Spleen (tissue), 7 donors: ENCODE results near the gene TXNDC11.

ENCODE experiments used
- POLR2A ChIP-seq, 3 donors: fragments of 450-650 bp; IDR thresholded peaks; one replicate each; pipeline ENCODE4 v1.5.1; 2017; ENCODE audit warnings: antibody characterized with exemption in 3 of 3, mild to moderate bottlenecking in 1 of 3
- TF ChIP-seq, protein P1 (sequence below), 11 experiments: fragments of 200-600 bp in 7 of 11; fragments of 450-650 bp in 4 of 11; sonication (generic) in 4 of 11; IDR thresholded peaks in 8 of 11; conservative IDR thresholded peaks in 3 of 11; 1 replicate in 7 of 11; 2 replicates in 4 of 11; pipeline versions ENCODE4 v1.4.0 to v1.8.0; 2016 to 2021; ENCODE audit warnings: antibody characterized with exemption in 11 of 11, inconsistent platforms in 4 of 11, mild to moderate bottlenecking in 1 of 11
- donor health status: DM: no; HTN: no; CAD: no; lungs with moderate emphysema.
- donor health status: DM: no; HTN: no; CAD: no.
- donor health status: DM: no; HTN: no; CAD: no.

- TF ChIP-seq, protein P1, sequence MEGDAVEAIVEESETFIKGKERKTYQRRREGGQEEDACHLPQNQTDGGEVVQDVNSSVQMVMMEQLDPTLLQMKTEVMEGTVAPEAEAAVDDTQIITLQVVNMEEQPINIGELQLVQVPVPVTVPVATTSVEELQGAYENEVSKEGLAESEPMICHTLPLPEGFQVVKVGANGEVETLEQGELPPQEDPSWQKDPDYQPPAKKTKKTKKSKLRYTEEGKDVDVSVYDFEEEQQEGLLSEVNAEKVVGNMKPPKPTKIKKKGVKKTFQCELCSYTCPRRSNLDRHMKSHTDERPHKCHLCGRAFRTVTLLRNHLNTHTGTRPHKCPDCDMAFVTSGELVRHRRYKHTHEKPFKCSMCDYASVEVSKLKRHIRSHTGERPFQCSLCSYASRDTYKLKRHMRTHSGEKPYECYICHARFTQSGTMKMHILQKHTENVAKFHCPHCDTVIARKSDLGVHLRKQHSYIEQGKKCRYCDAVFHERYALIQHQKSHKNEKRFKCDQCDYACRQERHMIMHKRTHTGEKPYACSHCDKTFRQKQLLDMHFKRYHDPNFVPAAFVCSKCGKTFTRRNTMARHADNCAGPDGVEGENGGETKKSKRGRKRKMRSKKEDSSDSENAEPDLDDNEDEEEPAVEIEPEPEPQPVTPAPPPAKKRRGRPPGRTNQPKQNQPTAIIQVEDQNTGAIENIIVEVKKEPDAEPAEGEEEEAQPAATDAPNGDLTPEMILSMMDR (IDR thresholded peaks at IDR 0.05 in 8 of 11, conservative IDR thresholded peaks at IDR 0.05 in 3 of 11), result peak in 1 of 11 experiments; percentile 16
- peak in 1 of 3 donors; percentile 22 for TF ChIP-seq POLR2A (IDR thresholded peaks at IDR 0.05)
These were observed 102.4 kb downstream of the TXNDC11 start for GRCh38 chr16:11639925-11640899.
